ENCODE data around the gene RUNX2.

Gene RUNX2

DNA sequence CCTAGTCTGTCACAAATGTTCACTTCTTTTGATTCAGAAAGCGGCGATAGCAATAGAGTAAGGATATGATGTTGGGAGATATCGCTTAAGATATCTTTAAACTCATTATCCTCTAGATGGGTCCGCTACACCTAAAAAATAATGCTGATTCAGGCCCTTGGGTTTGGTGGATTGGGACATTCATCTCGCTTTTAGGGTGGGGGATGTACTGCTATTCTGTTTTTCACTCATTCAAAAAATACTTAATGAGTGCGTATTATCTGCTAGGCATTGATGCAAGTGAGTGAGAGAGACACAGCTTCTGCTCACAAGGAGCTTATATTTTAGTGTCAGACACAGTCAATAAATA is 167.9 kb downstream of the RUNX2 start (continued):
- TF ChIP-seq, protein P1, sequence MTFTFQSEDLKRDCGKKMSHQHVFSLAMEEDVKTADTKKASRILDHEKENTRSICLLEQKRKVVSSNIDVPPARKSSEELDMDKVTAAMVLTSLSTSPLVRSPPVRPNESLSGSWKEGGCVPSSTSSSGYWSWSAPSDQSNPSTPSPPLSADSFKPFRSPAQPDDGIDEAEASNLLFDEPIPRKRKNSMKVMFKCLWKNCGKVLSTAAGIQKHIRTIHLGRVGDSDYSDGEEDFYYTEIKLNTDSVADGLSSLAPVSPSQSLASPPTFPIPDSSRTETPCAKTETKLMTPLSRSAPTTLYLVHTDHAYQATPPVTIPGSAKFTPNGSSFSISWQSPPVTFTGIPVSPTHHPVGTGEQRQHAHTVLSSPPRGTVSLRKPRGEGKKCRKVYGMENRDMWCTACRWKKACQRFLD (tag by site-specific recombination; IDR thresholded peaks at IDR 0.05), result no peak
- TF ChIP-seq ZNF677 (tag by site-specific recombination; IDR thresholded peaks at IDR 0.05) (no peak), ZNF202 (tag by site-specific recombination; IDR thresholded peaks at IDR 0.05; ENCODE audit: borderline replicate concordance) (no peak)

- CTCF ChIA-PET, result no interaction called here
- Histone ChIP-seq H3K4me3 (ENCODE audit: low read depth, low read length) (no peak overlapping the region), H3K9me3 (ENCODE audit: control insufficient read depth, insufficient read depth, low read depth, low read length) (no peaks in the 10 kb centered on the region), H3K4me1 (ENCODE audit: control insufficient read depth, insufficient read depth, low read length) (peaks cover 11% of the 10 kb centered on the region), H3K27ac (ENCODE audit: extremely low read depth, low read depth, low read length) (no peak overlapping the region), H3K36me3 (ENCODE audit: control insufficient read depth in 2 of 2, insufficient read depth in 1 of 2, low read length in 2 of 2) (no peaks in the 10 kb centered on the region)
- POLR2A ChIA-PET, result no interaction called here
- TF ChIP-seq ZNF558 (tag by site-specific recombination; IDR thresholded peaks at IDR 0.05) (no peak), ZBTB7A (tag by site-specific recombination; IDR thresholded peaks at IDR 0.05; ENCODE audit: low read depth) (no peak), ZNF23 (tag by site-specific recombination; IDR thresholded peaks at IDR 0.05; ENCODE audit: borderline replicate concordance) (no peak), ZNF132 (tag by site-specific recombination; IDR thresholded peaks at IDR 0.05; ENCODE audit: borderline replicate concordance) (no peak)
- TF ChIP-seq, protein P2, sequence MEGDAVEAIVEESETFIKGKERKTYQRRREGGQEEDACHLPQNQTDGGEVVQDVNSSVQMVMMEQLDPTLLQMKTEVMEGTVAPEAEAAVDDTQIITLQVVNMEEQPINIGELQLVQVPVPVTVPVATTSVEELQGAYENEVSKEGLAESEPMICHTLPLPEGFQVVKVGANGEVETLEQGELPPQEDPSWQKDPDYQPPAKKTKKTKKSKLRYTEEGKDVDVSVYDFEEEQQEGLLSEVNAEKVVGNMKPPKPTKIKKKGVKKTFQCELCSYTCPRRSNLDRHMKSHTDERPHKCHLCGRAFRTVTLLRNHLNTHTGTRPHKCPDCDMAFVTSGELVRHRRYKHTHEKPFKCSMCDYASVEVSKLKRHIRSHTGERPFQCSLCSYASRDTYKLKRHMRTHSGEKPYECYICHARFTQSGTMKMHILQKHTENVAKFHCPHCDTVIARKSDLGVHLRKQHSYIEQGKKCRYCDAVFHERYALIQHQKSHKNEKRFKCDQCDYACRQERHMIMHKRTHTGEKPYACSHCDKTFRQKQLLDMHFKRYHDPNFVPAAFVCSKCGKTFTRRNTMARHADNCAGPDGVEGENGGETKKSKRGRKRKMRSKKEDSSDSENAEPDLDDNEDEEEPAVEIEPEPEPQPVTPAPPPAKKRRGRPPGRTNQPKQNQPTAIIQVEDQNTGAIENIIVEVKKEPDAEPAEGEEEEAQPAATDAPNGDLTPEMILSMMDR (tag by site-specific recombination; IDR thresholded peaks at IDR 0.05), result no peak
Measured at GRCh38 chr6:45498591-45498990, 170.5 kb downstream of the RUNX2 start.

GRCh38 chr6:45500924-45501816 is 173.0 kb downstream of the RUNX2 start:
- TF ChIP-seq KLF16 (tag by site-specific recombination; IDR thresholded peaks at IDR 0.05) (no peak), ZNF155 (tag by site-specific recombination; IDR thresholded peaks at IDR 0.05) (no peak), ZNF560 (tag by site-specific recombination; IDR thresholded peaks at IDR 0.05; ENCODE audit: borderline replicate concordance) (no peak), ZNF843 (tag by site-specific recombination; IDR thresholded peaks at IDR 0.05) (0 out of 2 replicates have a peak, but pooled peaks have one; percentile 29), ZNF2 (tag by site-specific recombination; IDR thresholded peaks at IDR 0.05) (no peak)
- Histone ChIP-seq H3K36me3 (ENCODE audit: control insufficient read depth in 2 of 2, insufficient read depth in 1 of 2, low read length in 2 of 2) (no peaks in the 10 kb centered on the region), H3K4me3 (ENCODE audit: low read depth, low read length) (no peak overlapping the region), H3K27ac (ENCODE audit: extremely low read depth, low read depth, low read length) (no peak overlapping the region), H3K4me1 (ENCODE audit: control insufficient read depth, insufficient read depth, low read length) (peaks cover 18% of the 10 kb centered on the region), H3K9me3 (ENCODE audit: control insufficient read depth, insufficient read depth, low read depth, low read length) (no peaks in the 10 kb centered on the region)
- CTCF ChIA-PET, result interaction anchor here (0.5 to 1.3 kb wide), 7 partner anchors 33 to 1373 kb away, joined by 3 to 5 read pairs (median 3); no protein-coding TSS in a partner anchor
- POLR2A ChIA-PET, result interaction anchor here (1.1 kb wide), 2 partner anchors 11 to 213 kb away, joined by 3 to 4 read pairs; no protein-coding TSS in a partner anchor

DNA sequence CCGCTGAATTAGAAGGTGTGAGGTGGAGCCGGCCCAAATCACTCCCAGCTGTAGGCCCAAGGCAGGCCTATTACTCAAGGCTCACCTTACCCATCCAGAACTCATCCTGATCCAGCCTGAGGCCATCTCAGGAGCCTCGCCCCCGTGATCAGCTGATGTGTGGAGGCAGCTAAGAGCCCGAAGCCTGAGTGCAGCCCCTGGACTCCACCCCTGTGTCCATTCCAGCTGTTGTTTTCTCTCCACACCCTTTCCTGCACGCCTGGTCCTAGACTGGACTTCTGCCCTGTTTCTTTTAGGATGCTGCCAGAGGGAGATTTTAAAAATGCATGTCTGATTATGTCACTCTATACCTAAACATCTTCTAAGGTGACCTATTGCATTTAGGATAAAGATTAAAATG is 174.3 kb downstream of the RUNX2 start:
- no peaks in the 10 kb centered on the region for H3K36me3 ChIP-seq (ENCODE audit: control insufficient read depth in 2 of 2, insufficient read depth in 1 of 2, low read length in 2 of 2)
- 0 out of 2 replicates have a peak, but pooled peaks have one; percentile 12 for TF ChIP-seq EGR2 (tag by site-specific recombination; IDR thresholded peaks at IDR 0.05; ENCODE audit: low read depth)
- no peak for TF ChIP-seq ZNF433 (tag by site-specific recombination; IDR thresholded peaks at IDR 0.05; ENCODE audit: low read depth)
- no peak overlapping the region for H3K27ac ChIP-seq (ENCODE audit: extremely low read depth, low read depth, low read length)
- H3K4me1 ChIP-seq (ENCODE audit: control insufficient read depth, insufficient read depth, low read length), result peaks cover 18% of the 10 kb centered on the region
- POLR2A ChIA-PET, result no interaction called here
- CTCF ChIA-PET, result interaction anchor here (0.6 to 1.3 kb wide), 3 partner anchors 136 to 489 kb away, joined by 3 to 4 read pairs (median 3); no protein-coding TSS in a partner anchor
- H3K9me3 ChIP-seq (ENCODE audit: control insufficient read depth, insufficient read depth, low read depth, low read length), result no peaks in the 10 kb centered on the region
- no peak overlapping the region for H3K4me3 ChIP-seq (ENCODE audit: low read depth, low read length)
